GM19372 (cell line): ENCODE results near the gene ESYT2.

Source experiments
- ATAC-seq: cut with Tn5 transposase; IDR thresholded peaks from one replicate; pipeline ENCODE4 v1.9.1; 2021; ENCODE audit warnings: mild to moderate bottlenecking, low read depth, moderate library complexity; ENCODE audit not compliant: unreplicated experiment

ESYT2 gene

GRCh38 chr7:158804335-158804734 is 25.0 kb downstream of the ESYT2 start:
- ATAC-seq, result no peak

GRCh38 chr7:158803367-158803969 is 25.8 kb downstream of the ESYT2 start:
- ATAC-seq, result no peak

- no peak for ATAC-seq
Measured at GRCh38 chr7:158802535-158803366, 26.6 kb downstream of the ESYT2 start.

DNA sequence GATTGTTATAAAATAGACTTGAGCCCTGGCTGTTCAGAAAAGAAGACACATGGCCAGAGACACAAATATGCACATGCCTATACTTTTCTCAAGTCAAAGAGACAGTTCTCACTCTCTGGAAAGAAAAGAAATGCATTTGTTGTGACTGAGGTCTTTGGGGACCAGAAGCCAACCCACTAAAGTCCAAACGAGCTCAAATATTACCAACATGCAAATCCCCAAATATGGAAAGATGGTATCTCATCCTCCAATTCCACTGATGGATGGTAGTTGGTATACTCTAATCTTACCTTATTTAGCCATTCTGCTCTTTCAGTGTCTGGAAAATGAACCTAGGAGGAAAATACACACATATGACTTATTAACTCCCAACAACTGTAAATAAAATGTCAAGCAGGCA is 30.6 kb downstream of the ESYT2 start:
- no peak for ATAC-seq

DNA sequence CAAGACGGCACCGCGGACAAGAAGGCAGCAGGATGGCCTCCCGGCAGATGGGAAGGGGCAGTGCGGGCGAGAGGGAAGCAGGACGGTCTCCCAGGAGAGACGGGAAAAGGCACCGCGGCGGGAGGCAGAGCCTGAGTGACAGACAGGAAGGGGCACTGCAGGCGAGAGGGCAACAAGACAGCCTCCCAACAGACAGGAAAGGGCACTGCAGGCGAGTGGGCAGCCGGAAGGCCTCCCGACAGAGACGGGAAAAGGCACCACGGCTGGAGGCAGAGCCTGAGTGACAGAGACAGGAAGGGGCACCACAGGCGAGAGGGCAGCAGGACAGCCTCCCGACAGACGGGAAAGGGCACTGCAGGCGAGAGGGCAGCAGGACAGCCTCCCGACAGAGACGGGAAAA is 32.6 kb downstream of the ESYT2 start:
- no peak for ATAC-seq

DNA sequence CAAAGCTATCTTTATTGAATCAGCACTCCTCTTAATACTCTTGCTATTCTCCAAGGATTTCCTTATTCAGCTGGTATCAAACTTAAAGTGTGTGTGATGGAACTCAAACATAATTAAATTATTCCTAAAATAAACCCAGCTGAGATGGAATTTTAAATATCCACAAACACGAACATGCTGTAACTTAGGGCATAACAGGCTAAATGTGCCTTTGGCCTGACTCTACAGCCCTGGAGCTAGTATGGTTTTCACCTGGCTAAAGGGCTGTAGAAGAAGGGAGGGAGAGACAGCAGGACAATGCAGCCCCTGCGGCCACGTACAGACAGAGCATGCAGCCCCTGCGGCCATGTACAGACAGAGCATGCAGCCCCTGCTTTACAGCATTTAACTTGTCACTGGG is 34.0 kb downstream of the ESYT2 start:
- no peak for ATAC-seq

GRCh38 chr7:158791107-158791506 is 38.2 kb downstream of the ESYT2 start:
- no peak for ATAC-seq

- ATAC-seq, result no peak
Measured at GRCh38 chr7:158789842-158790241, 39.5 kb downstream of the ESYT2 start.

GRCh38 chr7:158786898-158787297 is 42.4 kb downstream of the ESYT2 start:
- no peak for ATAC-seq

GRCh38 chr7:158784270-158784669 is 45.0 kb downstream of the ESYT2 start:
- no peak for ATAC-seq

- no peak for ATAC-seq
Measured at GRCh38 chr7:158783595-158783994, 45.7 kb downstream of the ESYT2 start.

DNA sequence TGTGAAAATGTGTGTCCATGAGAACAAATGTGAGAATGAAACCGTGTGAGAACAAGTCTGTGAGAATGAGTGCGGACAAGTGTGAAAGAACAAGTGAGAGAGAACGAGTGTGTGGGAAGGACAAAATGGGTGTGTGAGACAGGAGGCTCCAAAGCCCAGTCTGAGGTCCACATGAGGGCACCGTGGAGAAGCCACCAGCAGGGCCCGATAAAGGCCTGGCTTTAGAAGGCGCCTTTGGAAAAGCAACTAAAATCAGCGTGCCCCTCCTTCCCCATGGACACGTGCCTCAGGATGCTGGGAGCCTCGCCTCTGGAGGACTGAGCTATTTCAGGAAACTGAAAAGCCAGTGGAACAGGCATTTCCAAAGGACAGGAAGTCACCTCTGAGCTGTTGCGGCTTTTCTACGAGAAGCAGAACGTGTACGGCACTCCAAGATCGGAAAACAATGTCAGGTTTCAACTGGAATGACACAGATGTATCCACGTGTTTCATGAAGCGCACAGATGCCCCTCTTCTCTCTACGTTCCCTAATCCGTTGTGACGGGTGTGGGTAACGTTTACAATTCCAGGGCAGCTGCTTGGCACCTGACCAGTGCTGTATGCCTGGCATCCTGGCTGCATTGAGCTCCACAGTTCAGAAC is 46.4 kb downstream of the ESYT2 start:
- no peak for ATAC-seq

DNA sequence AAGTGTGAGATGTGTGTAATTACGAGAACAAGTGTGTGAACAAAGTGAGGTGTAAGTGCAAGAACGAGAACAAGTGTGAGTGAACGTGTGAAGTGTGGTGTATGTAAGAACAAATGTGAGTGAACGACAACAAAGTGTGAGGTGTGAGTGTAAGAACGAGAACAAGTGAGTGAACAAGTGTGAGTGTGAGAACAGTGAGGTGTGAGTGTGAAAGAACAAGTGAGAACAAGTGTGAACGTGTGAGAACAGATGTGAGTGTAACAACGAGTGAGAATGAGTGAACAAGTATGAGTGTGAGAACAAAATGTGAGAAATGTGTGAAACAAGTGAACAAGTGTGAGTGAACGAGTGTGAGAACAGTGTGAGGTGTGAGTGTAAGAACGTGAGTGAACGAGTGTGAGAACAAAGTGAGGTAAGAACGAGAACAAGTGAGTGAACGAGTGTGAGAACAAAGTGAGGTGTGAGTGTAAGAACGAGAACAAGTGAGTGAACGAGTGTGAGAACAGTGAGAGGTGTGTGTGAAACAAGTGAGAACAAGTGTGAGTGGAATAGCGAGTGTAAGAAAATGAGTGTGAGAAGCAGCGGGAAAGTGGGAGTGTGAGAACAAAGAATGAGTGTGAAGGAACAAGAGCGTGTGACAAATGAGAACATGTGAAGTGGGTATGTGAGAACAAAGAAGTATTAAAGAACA is 47.2 kb downstream of the ESYT2 start:
- no peak for ATAC-seq

GRCh38 chr7:158781217-158781973 is 47.9 kb downstream of the ESYT2 start:
- no peak for ATAC-seq

DNA sequence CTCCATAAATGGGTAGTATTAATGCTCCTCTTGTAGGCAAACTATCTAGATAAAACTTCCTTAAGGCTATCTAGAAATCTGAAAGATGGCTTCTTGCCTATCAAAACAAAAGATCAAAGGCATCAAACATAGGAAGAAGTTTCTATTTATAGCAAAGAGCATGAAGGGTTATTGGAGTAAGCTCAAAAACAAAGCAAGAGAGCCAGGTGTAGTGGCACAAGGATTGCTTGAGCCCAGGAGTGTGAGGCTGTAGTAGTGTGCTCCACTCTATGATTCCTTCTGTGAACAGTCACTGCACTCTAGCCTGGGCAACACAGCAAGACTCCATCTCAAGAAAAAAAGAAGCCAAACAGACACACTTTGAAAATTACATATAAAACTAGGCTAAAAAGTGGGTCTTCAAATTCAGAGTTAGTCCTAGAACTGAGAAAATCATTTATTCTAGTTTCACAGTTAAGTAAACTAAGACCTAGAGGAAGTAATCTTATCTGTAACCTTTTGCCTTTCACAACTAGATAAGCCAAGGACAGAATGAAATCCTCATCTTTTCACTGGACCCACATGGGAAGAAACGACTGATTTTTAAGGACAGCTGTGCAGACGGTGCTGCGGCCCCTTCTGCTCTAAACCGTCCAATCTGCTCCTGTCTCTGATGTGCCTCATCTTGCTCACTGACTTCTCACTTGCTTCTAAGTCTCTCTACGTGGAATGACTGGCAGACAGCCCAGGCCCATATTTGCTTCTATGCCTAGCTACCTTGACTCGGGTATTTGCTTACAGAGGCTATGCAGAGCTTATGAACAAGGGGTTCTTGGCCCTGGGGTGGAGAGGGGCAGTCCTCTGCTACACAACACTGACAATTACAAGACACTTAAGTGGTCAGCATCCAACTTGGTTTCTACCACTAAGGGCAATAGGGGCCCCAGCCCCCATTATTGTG is 50.0 kb downstream of the ESYT2 start:
- ATAC-seq, result no peak

GRCh38 chr7:158778471-158778870 is 50.8 kb downstream of the ESYT2 start:
- no peak for ATAC-seq

DNA sequence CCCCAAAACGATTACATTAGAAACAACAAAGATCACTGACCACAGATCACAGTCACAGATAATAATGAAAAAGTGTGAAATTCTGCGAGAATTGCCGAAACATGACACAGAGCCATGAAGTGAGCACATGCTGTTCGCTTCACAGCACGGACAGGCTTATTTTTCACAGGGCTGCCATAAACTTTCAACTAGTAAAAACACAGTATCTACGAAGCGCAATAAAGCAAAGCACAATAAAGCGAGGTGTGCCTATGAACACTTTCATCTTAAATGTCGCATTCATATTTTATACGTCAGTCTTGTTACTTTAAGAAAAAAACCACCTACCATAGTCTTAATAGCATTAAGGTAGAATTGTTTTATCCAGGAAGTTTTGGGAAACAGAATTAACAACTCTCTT is 51.5 kb downstream of the ESYT2 start:
- no peak for ATAC-seq

GRCh38 chr7:158776474-158776873 is 52.8 kb downstream of the ESYT2 start:
- no peak for ATAC-seq

DNA sequence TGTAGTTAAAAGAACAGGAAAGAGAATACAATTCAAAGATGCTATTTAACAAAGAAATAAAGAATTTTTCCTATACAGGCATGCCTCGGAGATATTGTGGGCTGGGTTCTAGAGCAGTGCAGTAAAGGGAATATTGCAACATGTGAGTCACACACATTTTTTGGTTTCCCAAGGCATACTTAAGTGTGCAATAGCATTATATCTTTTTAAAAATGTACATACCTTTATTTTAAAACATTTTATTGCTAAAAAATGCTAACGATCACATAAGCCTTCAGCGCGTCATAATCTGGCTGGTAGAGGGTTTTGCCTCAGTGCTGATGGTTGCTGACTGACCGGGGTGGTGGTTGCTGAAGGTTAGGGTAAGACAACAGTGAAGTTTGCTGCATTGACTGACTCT is 54.4 kb downstream of the ESYT2 start:
- no peak for ATAC-seq
